HG03039 (cell line): ENCODE results near the gene PKP4.
A peak's percentile ranks its signal among the peaks of the same experiment; 100 is the strongest.

ENCODE experiments used
- ATAC-seq: cut with Tn5 transposase; IDR thresholded peaks from one replicate; pipeline ENCODE4 v1.9.1; 2021; ENCODE audit warnings: mild to moderate bottlenecking, moderate library complexity; ENCODE audit not compliant: unreplicated experiment

Gene PKP4

GRCh38 chr2:158530829-158531228 lies 74.1 kb downstream of the PKP4 start:
- ATAC-seq: no peak

GRCh38 chr2:158533009-158533408 lies 76.3 kb downstream of the PKP4 start:
- no peak for ATAC-seq

GRCh38 chr2:158539176-158540005 lies 82.6 kb downstream of the PKP4 start:
- ATAC-seq: no peak

GRCh38 chr2:158542577-158542976 lies 85.8 kb downstream of the PKP4 start:
- no peak for ATAC-seq

GRCh38 chr2:158543957-158544356 lies 87.2 kb downstream of the PKP4 start:
- no peak for ATAC-seq

GRCh38 chr2:158544998-158545397 lies 88.2 kb downstream of the PKP4 start:
- no peak for ATAC-seq

GRCh38 chr2:158546412-158547144 lies 89.8 kb downstream of the PKP4 start:
- ATAC-seq: no peak

- ATAC-seq: no peak
Observed at GRCh38 chr2:158553257-158553656, 96.5 kb downstream of the PKP4 start.

- no peak for ATAC-seq
Observed at GRCh38 chr2:158554996-158555395, 98.2 kb downstream of the PKP4 start.

- no peak for ATAC-seq
Observed at GRCh38 chr2:158556124-158556523, 99.4 kb downstream of the PKP4 start.

GRCh38 chr2:158557752-158558151 lies 101.0 kb downstream of the PKP4 start:
- ATAC-seq: no peak

- no peak for ATAC-seq
Observed at GRCh38 chr2:158559252-158559651, 102.5 kb downstream of the PKP4 start.

- ATAC-seq: no peak
Observed at GRCh38 chr2:158560259-158560658, 103.5 kb downstream of the PKP4 start.

- ATAC-seq: no peak
Observed at GRCh38 chr2:158561054-158561453, 104.3 kb downstream of the PKP4 start.

- ATAC-seq: no peak
Observed at GRCh38 chr2:158567208-158567607, 110.5 kb downstream of the PKP4 start.

GRCh38 chr2:158569284-158569683 lies 112.5 kb downstream of the PKP4 start:
- no peak for ATAC-seq

- no peak for ATAC-seq
Observed at GRCh38 chr2:158570869-158571268, 114.1 kb downstream of the PKP4 start.

GRCh38 chr2:158573739-158574138 lies 117.0 kb downstream of the PKP4 start:
- ATAC-seq: no peak

- no peak for ATAC-seq
Observed at GRCh38 chr2:158575051-158575635, 118.4 kb downstream of the PKP4 start.

GRCh38 chr2:158577141-158577540 lies 120.4 kb downstream of the PKP4 start:
- no peak for ATAC-seq

- peak; percentile 78 for ATAC-seq
Observed at GRCh38 chr2:158578703-158579330, 122.1 kb downstream of the PKP4 start.
